Suprapubic skin (tissue), 4 donors: ENCODE results near the gene LRCOL1. TPM values are rescaled to one million over a fixed set of nuclear protein-coding genes. Genes with fewer than 3 reads are reported as not detected.

Experiments
- DNase-seq, 2 donors: peaks; one replicate each; pipeline ENCODE4 v3.0.0-alpha.2; 2019; ENCODE audit warnings: low spot score in 2 of 2
- H3K27ac ChIP-seq: fragments of 200-600 bp; sonication (generic); one replicate; pipeline ENCODE4 v1.5.1; 2019
- H3K27me3 ChIP-seq: fragments of 200-600 bp; sonication (generic); one replicate; pipeline ENCODE4 v1.5.1; 2019
- H3K36me3 ChIP-seq: fragments of 200-600 bp; sonication (generic); one replicate; pipeline ENCODE4 v1.5.1; 2019
- H3K4me1 ChIP-seq: fragments of 200-600 bp; sonication (generic); one replicate; pipeline ENCODE4 v1.5.1; 2019
- H3K4me3 ChIP-seq: fragments of 200-600 bp; sonication (generic); one replicate; pipeline ENCODE4 v1.5.1; 2019; ENCODE audit warnings: mild to moderate bottlenecking
- H3K9me3 ChIP-seq: fragments of 200-600 bp; sonication (generic); one replicate; pipeline ENCODE4 v1.5.1; 2019
- EP300 ChIP-seq: sonication (generic); formaldehyde crosslinking; IDR thresholded peaks from one replicate; pipeline ENCODE4 v1.6.1; 2017; ENCODE audit warnings: antibody characterized with exemption
- POLR2A ChIP-seq, 2 donors: fragments of 450-650 bp; IDR thresholded peaks; one replicate each; pipeline ENCODE4 v1.6.1; 2017; ENCODE audit warnings: antibody characterized with exemption in 2 of 2, mild to moderate bottlenecking in 2 of 2, moderate library complexity in 2 of 2
- POLR2AphosphoS5 ChIP-seq, 3 donors: sonication (generic); formaldehyde crosslinking; IDR thresholded peaks; one replicate each; pipeline ENCODE4 v1.6.1; 2017; ENCODE audit warnings: antibody characterized with exemption in 3 of 3
- WGBS: methylation state at CpG from one replicate; pipeline ENCODE4 v1.1.5; 2018; 5-methylcytosine and 5-hydroxymethylcytosine counted together
- total RNA-seq, 4 donors: library from RNA; depleted of rRNA; stranded (reverse); fragments of >200 nt; gene quantifications; one replicate each; pipeline ENCODE4 v1.1.0, GENCODE V29; 2016
- TF ChIP-seq, protein P1 (sequence below), 2 donors: fragments of 200-600 bp in 1 of 2; fragments of 450-650 bp in 1 of 2; sonication (generic) in 1 of 2; IDR thresholded peaks; one replicate each; pipeline ENCODE4 v1.5.1; 2016 to 2019; ENCODE audit warnings: antibody characterized with exemption in 2 of 2, mild to moderate bottlenecking in 1 of 2, moderate library complexity in 1 of 2

The LRCOL1 gene
- total RNA-seq, 4 donors from 2014 or later = not detected

GRCh38 chr12:132620899-132621656, 10.7 kb upstream of the LRCOL1 start:
- Histone ChIP-seq H3K27ac (no peak overlapping the region), H3K27me3 (peaks cover 49% of the 10 kb centered on the region), H3K4me3 (no peak overlapping the region), H3K9me3 (no peaks in the 10 kb centered on the region), H3K4me1 (peaks cover 30% of the 10 kb centered on the region), H3K36me3 (peaks cover 25% of the 10 kb centered on the region)
- WGBS = 74% methylated on average over 22 of the region's 28 CpGs
- TF ChIP-seq POLR2A (IDR thresholded peaks at IDR 0.05) (no peak), EP300 (no peak), POLR2AphosphoS5 (IDR thresholded peaks at IDR 0.05) (no peak)
- TF ChIP-seq, protein P1, sequence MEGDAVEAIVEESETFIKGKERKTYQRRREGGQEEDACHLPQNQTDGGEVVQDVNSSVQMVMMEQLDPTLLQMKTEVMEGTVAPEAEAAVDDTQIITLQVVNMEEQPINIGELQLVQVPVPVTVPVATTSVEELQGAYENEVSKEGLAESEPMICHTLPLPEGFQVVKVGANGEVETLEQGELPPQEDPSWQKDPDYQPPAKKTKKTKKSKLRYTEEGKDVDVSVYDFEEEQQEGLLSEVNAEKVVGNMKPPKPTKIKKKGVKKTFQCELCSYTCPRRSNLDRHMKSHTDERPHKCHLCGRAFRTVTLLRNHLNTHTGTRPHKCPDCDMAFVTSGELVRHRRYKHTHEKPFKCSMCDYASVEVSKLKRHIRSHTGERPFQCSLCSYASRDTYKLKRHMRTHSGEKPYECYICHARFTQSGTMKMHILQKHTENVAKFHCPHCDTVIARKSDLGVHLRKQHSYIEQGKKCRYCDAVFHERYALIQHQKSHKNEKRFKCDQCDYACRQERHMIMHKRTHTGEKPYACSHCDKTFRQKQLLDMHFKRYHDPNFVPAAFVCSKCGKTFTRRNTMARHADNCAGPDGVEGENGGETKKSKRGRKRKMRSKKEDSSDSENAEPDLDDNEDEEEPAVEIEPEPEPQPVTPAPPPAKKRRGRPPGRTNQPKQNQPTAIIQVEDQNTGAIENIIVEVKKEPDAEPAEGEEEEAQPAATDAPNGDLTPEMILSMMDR (IDR thresholded peaks at IDR 0.05) = no peak
- no peak for DNase-seq

- no peak for TF ChIP-seq POLR2A (IDR thresholded peaks at IDR 0.05)
- no peak for TF ChIP-seq POLR2AphosphoS5 (IDR thresholded peaks at IDR 0.05)
- no peak for TF ChIP-seq EP300
- TF ChIP-seq, protein P1 (IDR thresholded peaks at IDR 0.05) = no peak
- Histone ChIP-seq H3K4me1 (peaks cover 30% of the 10 kb centered on the region), H3K36me3 (peaks cover 17% of the 10 kb centered on the region), H3K27me3 (peaks cover 56% of the 10 kb centered on the region), H3K9me3 (no peaks in the 10 kb centered on the region), H3K4me3 (no peak overlapping the region), H3K27ac (no peak overlapping the region)
- WGBS = 53% methylated on average over 22 of the region's 29 CpGs
- DNase-seq = no peak
Observed at GRCh38 chr12:132620113-132620898, 9.9 kb upstream of the LRCOL1 start.

DNA sequence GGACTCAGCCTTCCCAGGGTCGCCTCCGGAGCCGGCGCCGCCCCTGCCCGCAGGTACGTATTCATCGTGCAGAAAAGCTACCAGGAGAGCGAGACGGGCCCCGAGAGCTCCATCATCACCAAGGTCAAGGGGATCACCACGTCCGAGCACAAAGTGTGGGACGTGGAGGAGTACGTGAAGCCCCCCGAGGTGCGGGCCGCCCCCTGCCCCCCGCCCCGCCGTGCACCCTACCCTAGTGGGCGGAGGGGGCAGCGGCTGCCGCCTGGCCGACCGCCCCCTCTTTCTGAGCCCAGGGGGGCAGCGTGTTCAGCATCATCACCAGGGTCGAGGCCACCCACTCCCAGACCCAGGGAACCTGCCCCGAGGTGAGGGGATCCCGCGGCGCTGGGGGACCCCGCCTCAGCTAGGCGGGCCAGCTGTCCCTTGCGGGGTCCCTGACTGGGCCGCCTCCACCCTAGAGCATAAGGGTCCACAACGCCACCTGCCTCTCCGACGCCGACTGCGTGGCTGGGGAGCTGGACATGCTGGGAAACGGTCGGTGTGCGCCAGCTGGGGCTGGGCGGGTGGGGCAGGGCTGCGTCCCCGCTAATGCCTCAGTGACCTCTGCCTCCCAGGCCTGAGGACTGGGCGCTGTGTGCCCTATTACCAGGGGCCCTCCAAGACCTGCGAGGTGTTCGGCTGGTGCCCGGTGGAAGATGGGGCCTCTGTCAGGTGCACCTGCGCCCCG, 9.2 kb upstream of the LRCOL1 start:
- DNase-seq = peak in 1 of 2 donors; percentile 56
- no peaks in the 10 kb centered on the region for H3K9me3 ChIP-seq
- H3K36me3 ChIP-seq = peaks cover 10% of the 10 kb centered on the region
- H3K4me1 ChIP-seq = peaks cover 30% of the 10 kb centered on the region
- peaks cover 60% of the 10 kb centered on the region for H3K27me3 ChIP-seq
- H3K4me3 ChIP-seq = no peak overlapping the region
- WGBS = 39% methylated on average over 3 of the region's 53 CpGs
- H3K27ac ChIP-seq = no peak overlapping the region
- TF ChIP-seq POLR2AphosphoS5 (IDR thresholded peaks at IDR 0.05) (no peak), EP300 (no peak), POLR2A (IDR thresholded peaks at IDR 0.05) (no peak)
- TF ChIP-seq, protein P1 (IDR thresholded peaks at IDR 0.05) = no peak

- DNase-seq = no peak
- Histone ChIP-seq H3K9me3 (no peaks in the 10 kb centered on the region), H3K27ac (no peak overlapping the region), H3K36me3 (peaks cover 5% of the 10 kb centered on the region), H3K27me3 (peaks cover 60% of the 10 kb centered on the region), H3K4me3 (no peak overlapping the region), H3K4me1 (peaks cover 30% of the 10 kb centered on the region)
- WGBS = no CpG with 5 or more reads among the region's 28 CpGs
- no peak for TF ChIP-seq POLR2AphosphoS5 (IDR thresholded peaks at IDR 0.05)
- no peak for TF ChIP-seq POLR2A (IDR thresholded peaks at IDR 0.05)
- TF ChIP-seq, protein P1 (IDR thresholded peaks at IDR 0.05) = no peak
- TF ChIP-seq EP300 = no peak
Observed at GRCh38 chr12:132619071-132619385, 8.6 kb upstream of the LRCOL1 start.

GRCh38 chr12:132618683-132619043, 8.3 kb upstream of the LRCOL1 start, which contains the start of gene P2RX2:
Gene P2RX2, plus strand, starts transcription at chr12:132618776. Its CDS starts 41 bp downstream, at chr12:132618817.
- TF ChIP-seq EP300 (no peak), POLR2AphosphoS5 (IDR thresholded peaks at IDR 0.05) (no peak), POLR2A (IDR thresholded peaks at IDR 0.05) (no peak)
- TF ChIP-seq, protein P1 (IDR thresholded peaks at IDR 0.05) = no peak
- Histone ChIP-seq H3K4me3 (peak within 1 kb of the TSS; percentile 22), H3K4me1 (peaks cover 30% of the 10 kb centered on the region), H3K27me3 (peaks cover 60% of the 10 kb centered on the region), H3K27ac (no peak within 1 kb of the TSS), H3K9me3 (no peaks in the 10 kb centered on the region), H3K36me3 (peaks cover under 1% of the 10 kb centered on the region)
- no peak for DNase-seq
- no CpG with 5 or more reads among the region's 49 CpGs for WGBS
